Coronary artery (tissue), 2 donors: Measurements from ENCODE around the gene TRIM39.

Experiments used
- DNase-seq: peaks from one replicate; pipeline ENCODE4 v3.0.0-alpha.2; 2017; ENCODE audit warnings: low spot score
- H3K27ac ChIP-seq, 2 donors: fragments of 200-600 bp; sonication (generic); one replicate each; pipeline ENCODE4 v1.5.1; 2016 to 2019
- H3K4me3 ChIP-seq: fragments of 200-600 bp; sonication (generic); 2 replicates; pipeline ENCODE4 v1.5.1; 2016; ENCODE audit warnings: mild to moderate bottlenecking, moderate library complexity
- CTCF ChIP-seq: fragments of 200-600 bp; sonication (generic); IDR thresholded peaks from one replicate; pipeline ENCODE4 v1.5.1; 2019; ENCODE audit warnings: antibody characterized with exemption

TRIM39 gene

GRCh38 chr6:30341728-30342127 lies 15.0 kb downstream of the TRIM39 start:
- no peak overlapping the region for H3K4me3 ChIP-seq
- no peak for DNase-seq
- no peak for TF ChIP-seq CTCF
- no peak overlapping the region for H3K27ac ChIP-seq

GRCh38 chr6:30344191-30344867 lies 17.6 kb downstream of the TRIM39 start:
- H3K4me3 ChIP-seq = peak overlapping the region; percentile 88
- DNase-seq = no peak
- TF ChIP-seq CTCF = no peak
- H3K27ac ChIP-seq = peak overlapping the region in 1 of 2 donors; percentile 91

- TF ChIP-seq CTCF = no peak
- Histone ChIP-seq H3K4me3 (peak within 1 kb of the TSS; percentile 88), H3K27ac (peak within 1 kb of the TSS; percentile 86 to 91)
- DNase-seq = peak; percentile 86
Observed at GRCh38 chr6:30344868-30345671, 18.3 kb downstream of the TRIM39 start, which contains the start of gene RPP21. Gene RPP21, plus strand, starts transcription at chr6:30345156. Its CDS starts 16 bp downstream, at chr6:30345172.

GRCh38 chr6:30345852-30346251 lies 19.1 kb downstream of the TRIM39 start:
- TF ChIP-seq CTCF = no peak
- Histone ChIP-seq H3K4me3 (peak overlapping the region; percentile 88), H3K27ac (no peak overlapping the region)
- DNase-seq = no peak

- no peak for DNase-seq
- Histone ChIP-seq H3K4me3 (no peak overlapping the region), H3K27ac (no peak overlapping the region)
- no peak for TF ChIP-seq CTCF
Observed at GRCh38 chr6:30348957-30349356, 22.2 kb downstream of the TRIM39 start.

GRCh38 chr6:30349421-30350177 lies 22.9 kb downstream of the TRIM39 start:
- Histone ChIP-seq H3K4me3 (no peak overlapping the region), H3K27ac (no peak overlapping the region)
- DNase-seq = no peak
- TF ChIP-seq CTCF = no peak
